Smooth muscle cell (in vitro differentiated cells): ENCODE results near the gene GGA3. TPM values are rescaled to one million over a fixed set of nuclear protein-coding genes. Genes with fewer than 3 reads are reported as not detected.

Experiments used
- DNase-seq: peaks from one replicate; lab custom pipeline; 2025; ENCODE audit not compliant: unreplicated experiment; lab: John Stamatoyannopoulos, UW
- H2AFZ ChIP-seq: fragments of 200-600 bp; sonication (generic); 2 replicates; pipeline ENCODE4 v1.6.0; 2016; ENCODE audit warnings: antibody characterized with exemption, low read depth, mild to moderate bottlenecking
- H3F3A ChIP-seq: fragments of 200-600 bp; sonication (generic); 2 replicates; pipeline ENCODE4 v1.6.0; 2017; ENCODE audit warnings: antibody characterized with exemption, low read depth
- H3K27ac ChIP-seq: fragments of 200-600 bp; sonication (generic); 2 replicates; pipeline ENCODE4 v1.5.1; 2016; ENCODE audit warnings: low read depth, mild to moderate bottlenecking
- H3K27me3 ChIP-seq: fragments of 200-600 bp; sonication (generic); 2 replicates; pipeline ENCODE4 v1.6.1; 2016; ENCODE audit warnings: low read depth, mild to moderate bottlenecking
- H3K36me3 ChIP-seq: fragments of 200-600 bp; sonication (generic); 2 replicates; pipeline ENCODE4 v1.5.1; 2016; ENCODE audit warnings: low read depth
- H3K4me1 ChIP-seq: fragments of 200-600 bp; sonication (generic); 2 replicates; pipeline ENCODE4 v1.5.1; 2016; ENCODE audit warnings: low read depth
- H3K4me2 ChIP-seq: fragments of 200-600 bp; sonication (generic); 2 replicates; pipeline ENCODE4 v1.6.0; 2016; ENCODE audit warnings: mild to moderate bottlenecking
- H3K4me3 ChIP-seq: fragments of 200-600 bp; sonication (generic); 2 replicates; pipeline ENCODE4 v1.5.1; 2016; ENCODE audit warnings: mild to moderate bottlenecking
- H3K79me2 ChIP-seq: fragments of 200-600 bp; sonication (generic); 2 replicates; pipeline ENCODE4 v1.6.0; 2016; ENCODE audit warnings: low read depth, mild to moderate bottlenecking
- H3K9ac ChIP-seq: fragments of 200-600 bp; sonication (generic); 2 replicates; pipeline ENCODE4 v1.6.0; 2016; ENCODE audit warnings: low read depth
- H3K9me3 ChIP-seq: fragments of 200-600 bp; sonication (generic); replicated peaks from 2 replicates; pipeline ENCODE4 v1.5.1; 2016; ENCODE audit warnings: low read depth
- H4K20me1 ChIP-seq: fragments of 200-600 bp; sonication (generic); 2 replicates; pipeline ENCODE4 v1.6.0; 2016; ENCODE audit warnings: low read depth
- CTCF ChIP-seq: fragments of 200-600 bp; sonication (generic); IDR thresholded peaks from 2 replicates; pipeline ENCODE4 v1.5.1; 2017; ENCODE audit warnings: borderline replicate concordance, mild to moderate bottlenecking, antibody characterized with exemption; ENCODE audit not compliant: insufficient read depth, poor library complexity, severe bottlenecking
- WGBS: methylation state at CpG from one replicate; pipeline ENCODE4 v1.1.7; 2016; ENCODE audit warnings: low lambda C conversion rate; 5-methylcytosine and 5-hydroxymethylcytosine counted together
- polyA plus RNA-seq: library from polyadenylated mRNA; unstranded; fragments of >200 nt; fragmentation: Nextera tagmentation; extraction: Ambion mirVana; gene quantifications from 2 replicates; pipeline ENCODE4 v1.2.1, GENCODE V29; 2016
- total RNA-seq: library from RNA; depleted of rRNA; stranded (reverse); fragments of >200 nt; gene quantifications from 2 replicates; pipeline ENCODE4 v1.2.3, GENCODE V29; 2014

The GGA3 gene
- total and polyA plus RNA-seq, 2 experiments from 2014 or later = 20.5 to 23.9 TPM

- H3K9me3 ChIP-seq = no peaks in the 10 kb centered on the region
- H3K4me2 ChIP-seq = no peak overlapping the region
- no peaks in the 10 kb centered on the region for H3K79me2 ChIP-seq
- H3K4me3 ChIP-seq = no peak overlapping the region
- H2AFZ ChIP-seq = no peak overlapping the region
- 98% methylated on average over 18 of the region's 23 CpGs for WGBS
- no peaks in the 10 kb centered on the region for H3K4me1 ChIP-seq
- DNase-seq = no peak
- no peak overlapping the region for H3K9ac ChIP-seq
- H3K27ac ChIP-seq = no peak overlapping the region
- TF ChIP-seq CTCF = no peak
- H3K27me3 ChIP-seq = no peaks in the 10 kb centered on the region
- H3K36me3 ChIP-seq = no peaks in the 10 kb centered on the region
- peaks cover 8% of the 10 kb centered on the region for H3F3A ChIP-seq
- H4K20me1 ChIP-seq = peaks cover 7% of the 10 kb centered on the region
Measured at GRCh38 chr17:75239778-75240393, 21.5 kb downstream of the GGA3 start.

- H3K9ac ChIP-seq = no peak overlapping the region
- peaks cover 7% of the 10 kb centered on the region for H4K20me1 ChIP-seq
- no peak overlapping the region for H2AFZ ChIP-seq
- H3K4me2 ChIP-seq = no peak overlapping the region
- H3F3A ChIP-seq = peaks cover 8% of the 10 kb centered on the region
- no peak for TF ChIP-seq CTCF
- no peak overlapping the region for H3K27ac ChIP-seq
- no peaks in the 10 kb centered on the region for H3K36me3 ChIP-seq
- DNase-seq = no peak
- H3K9me3 ChIP-seq = no peaks in the 10 kb centered on the region
- no peaks in the 10 kb centered on the region for H3K79me2 ChIP-seq
- 97% methylated on average over 6 of the region's 12 CpGs for WGBS
- H3K27me3 ChIP-seq = no peaks in the 10 kb centered on the region
- H3K4me3 ChIP-seq = no peak overlapping the region
- H3K4me1 ChIP-seq = no peaks in the 10 kb centered on the region
Measured at GRCh38 chr17:75239214-75239613, 22.2 kb downstream of the GGA3 start.

- Histone ChIP-seq H3K4me2 (no peak overlapping the region), H3F3A (peaks cover 8% of the 10 kb centered on the region), H3K79me2 (no peaks in the 10 kb centered on the region), H2AFZ (no peak overlapping the region), H3K9me3 (no peaks in the 10 kb centered on the region), H3K4me3 (no peak overlapping the region), H3K9ac (no peak overlapping the region), H3K27me3 (no peaks in the 10 kb centered on the region), H3K4me1 (no peaks in the 10 kb centered on the region), H4K20me1 (peaks cover 7% of the 10 kb centered on the region), H3K36me3 (no peaks in the 10 kb centered on the region), H3K27ac (no peak overlapping the region)
- TF ChIP-seq CTCF = peak; percentile 72
- 79% methylated on average over 13 of the region's 13 CpGs for WGBS
- DNase-seq = no peak
Measured at GRCh38 chr17:75238684-75239191, 22.7 kb downstream of the GGA3 start.

- Histone ChIP-seq H3K27me3 (no peaks in the 10 kb centered on the region), H4K20me1 (peaks cover 7% of the 10 kb centered on the region), H3K36me3 (no peaks in the 10 kb centered on the region), H3K79me2 (no peaks in the 10 kb centered on the region), H2AFZ (no peak overlapping the region), H3K4me2 (no peak overlapping the region), H3K4me3 (no peak overlapping the region), H3K4me1 (no peaks in the 10 kb centered on the region), H3K27ac (no peak overlapping the region), H3F3A (peaks cover 8% of the 10 kb centered on the region), H3K9ac (no peak overlapping the region), H3K9me3 (no peaks in the 10 kb centered on the region)
- WGBS = 95% methylated on average over 11 of the region's 11 CpGs
- no peak for DNase-seq
- no peak for TF ChIP-seq CTCF
Measured at GRCh38 chr17:75238020-75238580, 23.3 kb downstream of the GGA3 start.
